ENCODE results near the gene CHCHD6. TPM values are rescaled to one million over a fixed set of nuclear protein-coding genes. Genes with fewer than 3 reads are reported as not detected.

Gene CHCHD6
- total and polyA plus RNA-seq, 2 donors from 2014 or later: 10.7 to 35.2 TPM

GRCh38 chr3:126859415-126860246, 155.6 kb downstream of the CHCHD6 start:
- intact Hi-C loops (cut with DNase I): no loop called here
- FAIRE-seq: no peak

DNA sequence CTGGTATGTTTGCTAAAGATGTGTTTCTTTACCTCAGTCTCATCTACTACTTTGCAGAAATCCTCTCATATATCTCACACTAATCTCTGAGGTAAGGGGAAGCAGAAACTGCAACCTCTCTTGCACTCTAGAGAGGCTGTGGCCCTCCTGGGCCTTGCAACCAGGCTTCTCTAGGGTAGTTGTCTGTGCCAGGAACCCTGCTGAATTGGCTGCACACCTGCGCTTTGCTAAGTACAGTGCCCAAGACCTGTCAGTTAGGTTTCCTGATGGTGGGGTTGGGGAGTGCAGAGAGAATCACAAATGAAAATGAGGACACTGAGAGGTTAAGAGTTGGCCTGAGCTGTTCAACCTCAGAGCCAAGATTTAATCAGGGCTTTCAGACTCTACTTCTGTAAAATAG, 161.7 kb downstream of the CHCHD6 start:
- no peaks in the 10 kb centered on the region for H3K27me3 ChIP-seq (ENCODE audit: control insufficient read depth, insufficient read depth, low read length)
- FAIRE-seq: no peak
- TF ChIP-seq, protein P1, sequence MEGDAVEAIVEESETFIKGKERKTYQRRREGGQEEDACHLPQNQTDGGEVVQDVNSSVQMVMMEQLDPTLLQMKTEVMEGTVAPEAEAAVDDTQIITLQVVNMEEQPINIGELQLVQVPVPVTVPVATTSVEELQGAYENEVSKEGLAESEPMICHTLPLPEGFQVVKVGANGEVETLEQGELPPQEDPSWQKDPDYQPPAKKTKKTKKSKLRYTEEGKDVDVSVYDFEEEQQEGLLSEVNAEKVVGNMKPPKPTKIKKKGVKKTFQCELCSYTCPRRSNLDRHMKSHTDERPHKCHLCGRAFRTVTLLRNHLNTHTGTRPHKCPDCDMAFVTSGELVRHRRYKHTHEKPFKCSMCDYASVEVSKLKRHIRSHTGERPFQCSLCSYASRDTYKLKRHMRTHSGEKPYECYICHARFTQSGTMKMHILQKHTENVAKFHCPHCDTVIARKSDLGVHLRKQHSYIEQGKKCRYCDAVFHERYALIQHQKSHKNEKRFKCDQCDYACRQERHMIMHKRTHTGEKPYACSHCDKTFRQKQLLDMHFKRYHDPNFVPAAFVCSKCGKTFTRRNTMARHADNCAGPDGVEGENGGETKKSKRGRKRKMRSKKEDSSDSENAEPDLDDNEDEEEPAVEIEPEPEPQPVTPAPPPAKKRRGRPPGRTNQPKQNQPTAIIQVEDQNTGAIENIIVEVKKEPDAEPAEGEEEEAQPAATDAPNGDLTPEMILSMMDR (IDR thresholded peaks at IDR 0.05; ENCODE audit: borderline replicate concordance, extremely low read depth, insufficient read depth): no peak
- no peaks in the 10 kb centered on the region for H3K36me3 ChIP-seq (ENCODE audit: control insufficient read depth in 2 of 3, insufficient read depth in 3 of 3, low read length in 3 of 3)
- no peak overlapping the region for H3K9ac ChIP-seq (ENCODE audit: low read length in 3 of 3)
- H3K4me3 ChIP-seq (ENCODE audit: low read length in 3 of 3): no peak overlapping the region
- no peak for DNase-seq
- intact Hi-C loops (cut with DNase I): no loop called here
- no peak overlapping the region for H3K27ac ChIP-seq (ENCODE audit: low read depth in 2 of 2, low read length in 2 of 2)
- H3K9me3 ChIP-seq (ENCODE audit: control insufficient read depth in 2 of 3, insufficient read depth in 1 of 3, low read length in 3 of 3): no peaks in the 10 kb centered on the region
- H3K4me1 ChIP-seq (ENCODE audit: control insufficient read depth in 2 of 3, insufficient read depth in 2 of 3, low read depth in 1 of 3, low read length in 3 of 3): no peaks in the 10 kb centered on the region

More at GRCh38 chr3:126859415-126860246, 155.6 kb downstream of the CHCHD6 start:
- Histone ChIP-seq H3K27ac (ENCODE audit: low read depth in 2 of 2, low read length in 2 of 2) (no peak overlapping the region), H3K9me3 (ENCODE audit: control insufficient read depth in 2 of 3, insufficient read depth in 1 of 3, low read length in 3 of 3) (no peaks in the 10 kb centered on the region), H3K4me1 (ENCODE audit: control insufficient read depth in 2 of 3, insufficient read depth in 2 of 3, low read depth in 1 of 3, low read length in 3 of 3) (no peaks in the 10 kb centered on the region), H3K4me3 (ENCODE audit: low read length in 3 of 3) (no peak overlapping the region), H3K9ac (ENCODE audit: low read length in 3 of 3) (no peak overlapping the region), H3K27me3 (ENCODE audit: control insufficient read depth, insufficient read depth, low read length) (no peaks in the 10 kb centered on the region), H3K36me3 (ENCODE audit: control insufficient read depth in 2 of 3, insufficient read depth in 3 of 3, low read length in 3 of 3) (no peaks in the 10 kb centered on the region)
- DNase-seq: no peak
- TF ChIP-seq, protein P1 (IDR thresholded peaks at IDR 0.05; ENCODE audit: borderline replicate concordance, extremely low read depth, insufficient read depth): no peak

- no peak for FAIRE-seq
- Histone ChIP-seq H3K9me3 (ENCODE audit: control insufficient read depth in 2 of 3, insufficient read depth in 1 of 3, low read length in 3 of 3) (no peaks in the 10 kb centered on the region), H3K4me3 (ENCODE audit: low read length in 3 of 3) (no peak overlapping the region), H3K9ac (ENCODE audit: low read length in 3 of 3) (no peak overlapping the region), H3K36me3 (ENCODE audit: control insufficient read depth in 2 of 3, insufficient read depth in 3 of 3, low read length in 3 of 3) (no peaks in the 10 kb centered on the region), H3K4me1 (ENCODE audit: control insufficient read depth in 2 of 3, insufficient read depth in 2 of 3, low read depth in 1 of 3, low read length in 3 of 3) (no peaks in the 10 kb centered on the region), H3K27me3 (ENCODE audit: control insufficient read depth, insufficient read depth, low read length) (no peaks in the 10 kb centered on the region), H3K27ac (ENCODE audit: low read depth in 2 of 2, low read length in 2 of 2) (no peak overlapping the region)
- TF ChIP-seq, protein P1 (IDR thresholded peaks at IDR 0.05; ENCODE audit: borderline replicate concordance, extremely low read depth, insufficient read depth): no peak
- intact Hi-C loops (cut with DNase I): no loop called here
- DNase-seq: no peak
These were observed 162.2 kb downstream of the CHCHD6 start for GRCh38 chr3:126866175-126866759.

All from kidney (tissue), 14 donors.